ENCODE results near the gene SFXN5.

Gene SFXN5

DNA sequence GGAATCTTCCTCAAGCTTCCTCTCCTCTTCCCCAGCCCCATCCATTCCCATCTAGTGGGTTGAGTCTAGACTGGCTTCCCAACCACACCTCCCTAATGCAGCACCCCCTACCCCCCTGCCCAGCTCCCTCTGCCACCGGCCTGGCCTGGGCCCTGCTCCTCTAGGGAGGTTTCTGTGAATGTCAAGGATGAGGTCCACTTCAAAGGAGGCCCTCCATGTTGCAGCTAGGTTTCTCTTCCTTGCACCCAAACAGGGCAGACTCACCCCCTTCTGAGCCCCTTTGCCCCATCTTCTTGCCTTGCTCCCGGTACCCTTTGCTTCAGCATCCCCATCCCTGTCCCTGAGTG lies 135.9 kb downstream of the SFXN5 start:
- peak in 1 of 10 donors; percentile 38 for DNase-seq
- intact Hi-C loops (cut with DNase I), result no loop called here

- intact Hi-C loops (cut with DNase I), result no loop called here
Measured at GRCh38 chr2:72934683-72935610, 136.6 kb downstream of the SFXN5 start.

GRCh38 chr2:72933646-72934151 lies 137.8 kb downstream of the SFXN5 start:
- DNase-seq, result peak in 4 of 10 donors; percentile 22 to 67 (median 54)
- intact Hi-C loops (cut with DNase I), result no loop called here

More at GRCh38 chr2:72934683-72935610, 136.6 kb downstream of the SFXN5 start:
- peak in 3 of 10 donors; percentile 41 to 62 (median 58) for DNase-seq

GRCh38 chr2:72933207-72933606 lies 138.3 kb downstream of the SFXN5 start:
- intact Hi-C loops (cut with DNase I), result no loop called here
- DNase-seq, result peak in 3 of 10 donors; percentile 27 to 47 (median 45)

- intact Hi-C loops (cut with DNase I), result no loop called here
- peak in 2 of 10 donors; percentile 24 to 36 for DNase-seq
Measured at GRCh38 chr2:72932805-72933204, 138.7 kb downstream of the SFXN5 start.

- intact Hi-C loops (cut with DNase I), result no loop called here
- DNase-seq, result peak in 4 of 10 donors; percentile 6 to 59 (median 54)
Measured at GRCh38 chr2:72932045-72932740, 139.3 kb downstream of the SFXN5 start.

DNA sequence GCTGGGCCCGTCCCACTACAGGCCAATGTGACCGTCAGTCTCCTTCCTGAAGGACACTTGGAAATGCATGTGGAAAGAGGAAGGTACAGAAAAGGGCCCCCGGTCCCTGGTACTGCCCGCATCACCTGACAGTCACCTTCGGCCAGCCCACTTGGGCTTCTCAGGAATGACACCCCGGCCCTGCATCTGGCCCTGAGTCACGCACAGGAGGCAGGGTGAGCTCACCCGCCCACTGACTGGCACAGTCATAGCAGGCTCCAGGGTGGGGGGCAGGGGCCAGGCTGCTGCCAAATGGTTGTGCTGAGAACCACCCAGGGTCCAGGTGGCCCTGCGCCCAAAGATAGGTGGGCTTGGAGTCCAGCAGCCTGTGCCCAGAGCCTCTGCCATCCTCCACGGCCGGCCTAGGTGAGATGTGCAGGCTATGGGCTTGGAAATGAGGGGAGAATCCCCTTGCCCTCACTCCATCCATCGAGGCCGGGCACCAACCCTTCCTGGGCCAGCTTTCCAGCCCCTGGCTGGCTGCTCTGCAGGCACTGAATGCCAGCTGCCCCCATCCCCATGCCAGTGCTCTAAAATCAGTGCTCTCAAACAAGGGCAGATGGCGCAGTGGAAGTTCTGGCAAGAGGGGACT lies 140.1 kb downstream of the SFXN5 start:
- intact Hi-C loops (cut with DNase I), result no loop called here
- peak in 3 of 10 donors; percentile 59 to 77 (median 72) for DNase-seq

GRCh38 chr2:72929010-72929409 lies 142.5 kb downstream of the SFXN5 start:
- intact Hi-C loops (cut with DNase I), result no loop called here
- peak in 2 of 10 donors; percentile 1 to 7 for DNase-seq

DNA sequence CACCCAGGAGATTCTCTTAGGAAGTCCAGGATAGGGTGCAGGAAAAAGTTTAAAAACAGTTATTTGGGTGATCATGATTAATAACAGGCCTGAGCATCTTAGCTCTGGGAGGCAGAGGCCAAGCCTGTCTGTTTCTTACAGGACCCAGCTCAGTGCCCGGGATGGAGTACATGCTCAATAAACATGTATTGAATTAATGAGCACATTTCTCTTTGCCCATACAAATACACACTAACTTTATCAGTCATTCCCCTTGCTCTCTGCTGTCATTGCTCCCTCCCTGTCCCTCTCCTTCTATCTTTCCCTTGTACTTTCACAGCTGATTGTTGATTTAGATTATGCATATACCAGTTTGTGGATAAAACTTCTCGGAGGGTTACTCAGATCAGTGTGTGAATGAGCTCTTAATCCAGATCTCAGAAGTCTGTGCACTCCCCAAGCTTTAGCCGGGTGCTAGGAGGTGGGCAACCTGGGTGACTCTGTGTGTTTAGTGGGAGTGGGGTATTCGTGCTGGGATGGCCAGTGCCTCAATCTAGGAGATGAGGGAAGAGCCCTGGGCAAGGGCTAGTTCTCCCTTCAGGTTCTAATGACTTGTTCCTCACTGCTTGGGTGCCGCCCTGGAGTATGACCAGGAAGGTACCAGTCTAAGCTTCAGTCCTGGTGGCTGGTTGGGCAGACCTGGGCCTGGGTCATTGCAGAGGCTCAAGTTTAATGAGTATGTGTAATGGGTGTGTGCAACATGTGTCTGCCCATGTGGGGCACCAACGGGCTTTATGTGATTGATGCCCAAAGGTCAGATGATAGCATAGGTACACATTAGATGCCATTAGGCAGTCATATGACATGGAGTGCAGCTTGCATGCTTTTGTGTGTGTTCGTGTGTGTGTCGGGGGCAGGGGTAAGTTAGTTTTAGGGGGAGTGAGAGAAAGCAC lies 143.6 kb downstream of the SFXN5 start:
- intact Hi-C loops (cut with DNase I), result no loop called here
- peak in 3 of 10 donors; percentile 2 to 35 (median 23) for DNase-seq

DNA sequence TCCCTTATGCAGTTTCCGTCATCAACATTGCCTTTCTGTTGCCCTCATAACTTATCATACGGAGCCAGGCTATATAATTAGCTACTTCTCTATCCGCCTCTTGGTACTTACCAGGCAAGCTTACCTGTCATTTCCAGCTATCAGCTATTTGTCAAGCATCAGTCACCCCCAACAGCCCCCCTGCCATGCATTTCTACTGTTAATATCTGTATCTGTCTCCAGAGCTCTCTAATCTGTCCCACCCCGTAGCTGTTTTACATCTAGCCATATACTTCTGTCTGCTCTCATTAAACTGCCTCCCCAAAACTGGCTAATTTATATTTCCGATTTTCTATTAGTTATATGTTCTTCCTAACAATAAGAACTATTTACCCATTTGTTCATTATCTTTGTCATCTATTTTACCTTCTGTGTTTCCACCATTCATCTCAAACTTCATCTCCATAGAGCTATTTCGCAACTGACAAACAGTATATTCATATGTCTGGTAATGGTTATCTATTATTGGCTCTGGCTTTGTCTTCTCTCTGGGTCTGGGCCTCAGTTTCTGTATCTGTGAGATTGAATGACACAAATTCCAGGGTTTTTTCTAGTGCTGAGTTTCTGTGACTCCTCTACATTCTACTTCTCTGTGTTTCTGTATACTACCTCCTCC lies 144.6 kb downstream of the SFXN5 start:
- intact Hi-C loops (cut with DNase I), result no loop called here
- no peak for DNase-seq

- intact Hi-C loops (cut with DNase I), result no loop called here
- no peak for DNase-seq
Measured at GRCh38 chr2:72926368-72926767, 145.1 kb downstream of the SFXN5 start.

GRCh38 chr2:72925328-72925943 lies 146.1 kb downstream of the SFXN5 start:
- DNase-seq, result peak in 2 of 10 donors; percentile 40 to 71
- intact Hi-C loops (cut with DNase I), result no loop called here

GRCh38 chr2:72924353-72925240 lies 146.9 kb downstream of the SFXN5 start:
- peak in 4 of 10 donors; percentile 7 to 82 (median 66) for DNase-seq
- intact Hi-C loops (cut with DNase I), result no loop called here

DNA sequence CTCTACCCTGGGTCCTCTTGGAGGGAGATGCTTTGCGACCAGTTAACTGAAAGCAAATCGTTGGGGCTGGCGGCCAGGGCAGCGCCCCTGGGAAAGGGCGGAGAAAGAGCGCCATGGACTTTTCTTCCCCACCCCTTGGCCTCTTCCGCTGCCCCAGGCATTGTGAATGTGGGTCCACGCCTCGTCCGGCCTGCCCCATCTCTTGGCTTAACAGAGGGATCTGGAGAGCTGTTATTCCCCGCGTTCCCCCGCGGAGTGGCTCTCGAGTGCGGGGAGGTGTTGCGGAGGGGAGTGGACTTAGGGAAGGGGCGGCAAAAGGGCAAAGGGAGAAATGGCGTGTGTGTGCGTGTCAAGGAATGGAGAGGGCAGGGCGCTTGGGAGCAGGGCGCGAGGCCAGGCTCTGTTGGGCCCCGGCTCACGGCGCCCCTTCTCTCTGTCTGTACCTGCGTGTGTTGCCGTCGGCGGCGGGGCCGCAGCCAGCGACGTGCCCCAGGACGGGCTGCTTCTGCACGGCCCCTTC lies 147.6 kb downstream of the SFXN5 start:
- intact Hi-C loops (cut with DNase I), result no loop called here
- DNase-seq, result peak in 1 of 10 donors; percentile 69

DNA sequence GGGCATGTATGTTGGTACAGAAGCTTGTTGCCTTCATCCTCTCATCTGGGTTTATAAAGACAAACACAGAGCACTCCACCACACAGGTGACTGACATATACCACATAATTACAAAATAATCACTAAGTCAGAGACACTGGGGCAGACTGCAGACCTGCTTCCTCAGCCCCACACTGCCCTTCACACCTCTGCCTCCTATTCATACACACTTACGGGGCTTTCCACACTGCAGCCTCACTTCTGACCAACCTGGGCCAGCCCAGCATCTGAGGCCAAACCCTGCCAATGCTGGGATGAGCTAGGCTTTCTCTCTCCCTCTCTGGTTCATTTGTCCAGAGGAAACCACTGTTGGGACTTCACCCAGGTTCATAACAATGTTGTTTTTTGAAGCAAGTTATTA lies 149.7 kb downstream of the SFXN5 start:
- DNase-seq, result no peak
- intact Hi-C loops (cut with DNase I), result no loop called here

DNA sequence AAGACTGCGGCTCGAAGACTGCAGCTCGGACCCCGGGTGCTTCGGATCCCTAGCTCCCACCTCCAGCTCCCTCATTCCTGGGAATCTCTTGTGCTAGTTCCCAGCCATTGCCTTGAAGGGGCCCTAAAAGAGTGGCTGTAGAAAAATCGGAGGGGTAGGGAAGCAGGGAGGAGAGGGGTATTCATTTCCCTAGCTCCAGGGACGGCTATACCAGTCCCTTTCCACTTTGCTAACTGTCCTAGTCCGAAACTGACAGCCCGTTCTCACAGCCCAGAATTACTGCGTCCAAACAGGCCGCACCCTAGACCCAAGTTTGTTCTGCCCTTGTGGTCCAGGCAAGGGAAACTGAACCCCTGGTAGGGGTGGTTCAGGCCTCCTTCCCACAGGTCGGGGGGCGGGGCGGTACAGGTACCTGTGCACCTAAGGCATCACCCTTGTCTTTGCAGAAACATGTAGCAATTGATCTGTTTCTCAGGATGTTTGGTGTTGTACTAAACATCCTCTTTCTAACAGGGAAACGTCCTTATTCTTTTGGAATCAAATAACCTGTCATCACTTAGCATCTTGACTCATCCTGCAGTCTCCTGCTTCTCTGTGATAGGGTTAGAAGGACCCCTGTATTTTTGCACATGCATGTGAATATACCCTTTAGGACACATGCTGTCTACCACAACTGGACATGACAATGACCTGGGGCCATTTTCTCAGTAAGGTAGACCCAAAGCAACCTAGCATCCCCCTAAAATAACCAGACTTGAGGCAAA lies 150.2 kb downstream of the SFXN5 start:
- intact Hi-C loops (cut with DNase I), result no loop called here
- DNase-seq, result peak in 1 of 10 donors; percentile 32

Measured in posterior cingulate gyrus (tissue), 11 donors.